ENCODE results near the gene GRK2. TPM values are rescaled to one million over a fixed set of nuclear protein-coding genes. Genes with fewer than 3 reads are reported as not detected.

Gene GRK2
- total and polyA plus RNA-seq, 9 of the 15 experiments (the other 6 are each of a cell fraction or from before 2014, with no cell fraction given), result 0.24 to 95.8 (median 56.5) TPM

Other genes starting within 250 kb of the GRK2 start
Only the 7 nearest of the 20 such genes appear.
- 28.6 and 30.5 TPM in 2 replicates for gene ANKRD13D, start 22.8 kb downstream of the GRK2 start, total RNA-seq (2014; rRNA removed)
- 5.3 and 7.9 TPM in 2 replicates for gene ANKRD13D, start 22.8 kb downstream of the GRK2 start, total RNA-seq (2014; rRNA removed; fragmentation: Illumina TruSeq; extraction: Trizol)
- 19.6 and 25.1 TPM in 2 replicates for gene ANKRD13D, start 22.8 kb downstream of the GRK2 start, total RNA-seq (2015; rRNA removed; fragmentation: Illumina TruSeq; extraction: Trizol)
- 37.3 and 40.9 TPM in 2 replicates for gene ANKRD13D, start 22.8 kb downstream of the GRK2 start, total RNA-seq (2021)
- 22.4 and 36.6 TPM in 2 replicates for gene ANKRD13D, start 22.8 kb downstream of the GRK2 start, polyA plus RNA-seq (2011; rRNA removed)
- 15.8 and 20.8 TPM in 2 replicates for gene ANKRD13D, start 22.8 kb downstream of the GRK2 start, polyA plus RNA-seq (2014; fragmentation: Illumina TruSeq; extraction: Trizol)
- 1 to 10 TPM in 1 of 2 experiments, under 1 TPM in 1; 0.94 to 1.9 TPM for gene ANKRD13D, start 22.8 kb downstream of the GRK2 start, polyA plus RNA-seq (2014; fragmentation: Nextera tagmentation; extraction: Ambion mirVana)
- gene ANKRD13D, start 22.8 kb downstream of the GRK2 start, polyA plus RNA-seq (2014; rRNA removed), result 38.8 and 40.8 TPM in 2 replicates
- gene SSH3, start 37.1 kb downstream of the GRK2 start, total RNA-seq (2014; rRNA removed), result 0.12 and 0.27 TPM in 2 replicates
- gene SSH3, start 37.1 kb downstream of the GRK2 start, total RNA-seq (2014; rRNA removed; fragmentation: Illumina TruSeq; extraction: Trizol), result not detected in 2 replicates
- gene SSH3, start 37.1 kb downstream of the GRK2 start, total RNA-seq (2015; rRNA removed; fragmentation: Illumina TruSeq; extraction: Trizol), result 0.14 and 0.68 TPM in 2 replicates
- gene SSH3, start 37.1 kb downstream of the GRK2 start, total RNA-seq (2021), result 1.0 and 1.5 TPM in 2 replicates
- 0.07 and 0.88 TPM in 2 replicates for gene SSH3, start 37.1 kb downstream of the GRK2 start, polyA plus RNA-seq (2011; rRNA removed)
- 0.19 and 0.24 TPM in 2 replicates for gene SSH3, start 37.1 kb downstream of the GRK2 start, polyA plus RNA-seq (2014; fragmentation: Illumina TruSeq; extraction: Trizol)
- not detected for gene SSH3, start 37.1 kb downstream of the GRK2 start, polyA plus RNA-seq (2014; fragmentation: Nextera tagmentation; extraction: Ambion mirVana)
- gene SSH3, start 37.1 kb downstream of the GRK2 start, polyA plus RNA-seq (2014; rRNA removed), result 0.24 and 0.90 TPM in 2 replicates
- 53.6 and 56.2 TPM in 2 replicates for gene POLD4, start 87.1 kb downstream of the GRK2 start, total RNA-seq (2014; rRNA removed)
- 8.3 and 9.9 TPM in 2 replicates for gene POLD4, start 87.1 kb downstream of the GRK2 start, total RNA-seq (2014; rRNA removed; fragmentation: Illumina TruSeq; extraction: Trizol)
- 18.3 and 18.7 TPM in 2 replicates for gene POLD4, start 87.1 kb downstream of the GRK2 start, total RNA-seq (2015; rRNA removed; fragmentation: Illumina TruSeq; extraction: Trizol)
- gene POLD4, start 87.1 kb downstream of the GRK2 start, total RNA-seq (2021), result 32.7 and 42.1 TPM in 2 replicates
- gene POLD4, start 87.1 kb downstream of the GRK2 start, polyA plus RNA-seq (2011; rRNA removed), result 39.4 and 42.2 TPM in 2 replicates
- gene POLD4, start 87.1 kb downstream of the GRK2 start, polyA plus RNA-seq (2014; fragmentation: Illumina TruSeq; extraction: Trizol), result 10.6 and 25.7 TPM in 2 replicates
- gene POLD4, start 87.1 kb downstream of the GRK2 start, polyA plus RNA-seq (2014; fragmentation: Nextera tagmentation; extraction: Ambion mirVana), result 1 to 10 TPM; 5.8 to 6.1 TPM
- 64.5 and 69.7 TPM in 2 replicates for gene POLD4, start 87.1 kb downstream of the GRK2 start, polyA plus RNA-seq (2014; rRNA removed)
- 2.4 and 3.2 TPM in 2 replicates for gene CLCF1, start 107.1 kb downstream of the GRK2 start, total RNA-seq (2014; rRNA removed)
- gene CLCF1, start 107.1 kb downstream of the GRK2 start, total RNA-seq (2014; rRNA removed; fragmentation: Illumina TruSeq; extraction: Trizol), result 1.1 and 1.2 TPM in 2 replicates
- gene CLCF1, start 107.1 kb downstream of the GRK2 start, total RNA-seq (2015; rRNA removed; fragmentation: Illumina TruSeq; extraction: Trizol), result 1.9 and 2.0 TPM in 2 replicates
- 3.6 and 4.3 TPM in 2 replicates for gene CLCF1, start 107.1 kb downstream of the GRK2 start, total RNA-seq (2021)
- 3.0 and 4.1 TPM in 2 replicates for gene CLCF1, start 107.1 kb downstream of the GRK2 start, polyA plus RNA-seq (2011; rRNA removed)
- 3.1 and 3.6 TPM in 2 replicates for gene CLCF1, start 107.1 kb downstream of the GRK2 start, polyA plus RNA-seq (2014; fragmentation: Illumina TruSeq; extraction: Trizol)
- gene CLCF1, start 107.1 kb downstream of the GRK2 start, polyA plus RNA-seq (2014; fragmentation: Nextera tagmentation; extraction: Ambion mirVana), result under 1 TPM; 0.49 to 0.80 TPM
- gene CLCF1, start 107.1 kb downstream of the GRK2 start, polyA plus RNA-seq (2014; rRNA removed), result 3.8 and 5.8 TPM in 2 replicates
- gene RAD9A, start 125.5 kb downstream of the GRK2 start, total RNA-seq (2014; rRNA removed), result 17.1 and 25.1 TPM in 2 replicates
- 5.7 and 6.7 TPM in 2 replicates for gene RAD9A, start 125.5 kb downstream of the GRK2 start, total RNA-seq (2014; rRNA removed; fragmentation: Illumina TruSeq; extraction: Trizol)
- gene RAD9A, start 125.5 kb downstream of the GRK2 start, total RNA-seq (2015; rRNA removed; fragmentation: Illumina TruSeq; extraction: Trizol), result 15.3 and 16.1 TPM in 2 replicates
- 33.3 and 41.2 TPM in 2 replicates for gene RAD9A, start 125.5 kb downstream of the GRK2 start, total RNA-seq (2021)
- 16.0 and 30.7 TPM in 2 replicates for gene RAD9A, start 125.5 kb downstream of the GRK2 start, polyA plus RNA-seq (2011; rRNA removed)
- 27.3 and 29.2 TPM in 2 replicates for gene RAD9A, start 125.5 kb downstream of the GRK2 start, polyA plus RNA-seq (2014; fragmentation: Illumina TruSeq; extraction: Trizol)
- 1 to 10 TPM; 1.4 to 1.5 TPM for gene RAD9A, start 125.5 kb downstream of the GRK2 start, polyA plus RNA-seq (2014; fragmentation: Nextera tagmentation; extraction: Ambion mirVana)
- 35.9 and 39.7 TPM in 2 replicates for gene RAD9A, start 125.5 kb downstream of the GRK2 start, polyA plus RNA-seq (2014; rRNA removed)
- 228 and 302 TPM in 2 replicates for gene PPP1CA, start 135.4 kb downstream of the GRK2 start, total RNA-seq (2014; rRNA removed)
- gene PPP1CA, start 135.4 kb downstream of the GRK2 start, total RNA-seq (2014; rRNA removed; fragmentation: Illumina TruSeq; extraction: Trizol), result 104 and 122 TPM in 2 replicates
- gene PPP1CA, start 135.4 kb downstream of the GRK2 start, total RNA-seq (2015; rRNA removed; fragmentation: Illumina TruSeq; extraction: Trizol), result 188 and 200 TPM in 2 replicates
- gene PPP1CA, start 135.4 kb downstream of the GRK2 start, total RNA-seq (2021), result 235 and 242 TPM in 2 replicates
- 167 and 176 TPM in 2 replicates for gene PPP1CA, start 135.4 kb downstream of the GRK2 start, polyA plus RNA-seq (2011; rRNA removed)
- 205 and 253 TPM in 2 replicates for gene PPP1CA, start 135.4 kb downstream of the GRK2 start, polyA plus RNA-seq (2014; fragmentation: Illumina TruSeq; extraction: Trizol)
- gene PPP1CA, start 135.4 kb downstream of the GRK2 start, polyA plus RNA-seq (2014; fragmentation: Nextera tagmentation; extraction: Ambion mirVana), result 10 to 100 TPM; 18.2 to 51.4 TPM
- 191 and 208 TPM in 2 replicates for gene PPP1CA, start 135.4 kb downstream of the GRK2 start, polyA plus RNA-seq (2014; rRNA removed)
- gene TBC1D10C, start 137.6 kb downstream of the GRK2 start, total RNA-seq (2014; rRNA removed), result 0.68 and 1.1 TPM in 2 replicates
- gene TBC1D10C, start 137.6 kb downstream of the GRK2 start, total RNA-seq (2014; rRNA removed; fragmentation: Illumina TruSeq; extraction: Trizol), result 0.22 and 0.26 TPM in 2 replicates
- 0.90 and 1.1 TPM in 2 replicates for gene TBC1D10C, start 137.6 kb downstream of the GRK2 start, total RNA-seq (2015; rRNA removed; fragmentation: Illumina TruSeq; extraction: Trizol)
- gene TBC1D10C, start 137.6 kb downstream of the GRK2 start, total RNA-seq (2021), result 1.2 and 1.5 TPM in 2 replicates
- gene TBC1D10C, start 137.6 kb downstream of the GRK2 start, polyA plus RNA-seq (2011; rRNA removed), result 0.95 and 1.1 TPM in 2 replicates
- gene TBC1D10C, start 137.6 kb downstream of the GRK2 start, polyA plus RNA-seq (2014; fragmentation: Illumina TruSeq; extraction: Trizol), result 0.16 and 0.71 TPM in 2 replicates
- gene TBC1D10C, start 137.6 kb downstream of the GRK2 start, polyA plus RNA-seq (2014; fragmentation: Nextera tagmentation; extraction: Ambion mirVana), result not detected
- 0.93 and 1.7 TPM in 2 replicates for gene TBC1D10C, start 137.6 kb downstream of the GRK2 start, polyA plus RNA-seq (2014; rRNA removed)

All from K562 (cell line).